Measurements from ENCODE around the gene MRPL53.

The MRPL53 gene

DNA sequence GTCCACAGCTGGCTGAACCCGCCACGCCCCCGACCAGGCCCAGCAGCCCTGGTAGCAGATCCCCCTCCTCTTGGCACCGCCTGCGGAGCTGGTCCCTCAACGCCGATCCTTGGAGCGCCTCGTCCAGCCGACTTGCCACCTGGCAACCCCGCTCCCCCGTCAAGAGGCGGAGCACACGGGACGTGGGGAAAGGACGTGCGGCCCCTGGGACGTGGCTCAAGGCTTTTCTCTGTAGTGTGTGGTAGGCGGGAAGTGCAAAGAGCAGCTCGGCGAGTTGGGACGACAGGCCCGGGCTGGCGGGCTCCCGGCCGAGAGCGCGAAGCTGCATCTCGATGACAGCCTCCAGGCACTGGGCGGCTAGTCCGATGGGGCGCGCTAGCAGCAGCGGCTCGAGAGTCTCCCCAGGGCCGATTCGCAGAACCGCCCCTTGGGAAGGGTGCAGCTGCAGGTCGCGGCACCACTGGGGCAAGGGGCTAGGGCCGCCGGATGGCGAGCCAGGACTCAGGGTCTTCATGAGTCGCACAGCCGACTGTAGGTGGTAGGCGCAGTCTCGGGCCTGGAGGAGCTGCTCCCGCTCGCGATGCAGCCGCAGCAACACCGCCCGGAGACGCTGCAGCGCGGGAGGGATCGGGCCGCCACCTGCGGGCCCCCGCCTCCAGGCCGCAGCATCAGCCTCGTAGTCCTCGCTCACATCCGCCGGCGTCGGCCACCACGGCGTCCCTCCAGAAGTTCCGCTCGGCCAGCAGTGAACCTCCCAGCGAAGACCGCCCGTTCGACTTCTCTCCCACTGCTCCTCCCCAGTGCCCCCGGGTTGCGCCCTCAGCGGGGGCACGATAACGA lies 9.7 kb upstream of the MRPL53 start (continued):
- TF ChIP-seq, protein P1, sequence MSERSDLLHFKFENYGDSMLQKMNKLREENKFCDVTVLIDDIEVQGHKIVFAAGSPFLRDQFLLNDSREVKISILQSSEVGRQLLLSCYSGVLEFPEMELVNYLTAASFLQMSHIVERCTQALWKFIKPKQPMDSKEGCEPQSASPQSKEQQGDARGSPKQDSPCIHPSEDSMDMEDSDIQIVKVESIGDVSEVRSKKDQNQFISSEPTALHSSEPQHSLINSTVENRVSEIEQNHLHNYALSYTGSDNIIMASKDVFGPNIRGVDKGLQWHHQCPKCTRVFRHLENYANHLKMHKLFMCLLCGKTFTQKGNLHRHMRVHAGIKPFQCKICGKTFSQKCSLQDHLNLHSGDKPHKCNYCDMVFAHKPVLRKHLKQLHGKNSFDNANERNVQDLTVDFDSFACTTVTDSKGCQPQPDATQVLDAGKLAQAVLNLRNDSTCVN (tag by site-specific recombination; optimal IDR thresholded peaks at IDR 0.05) = peak; percentile 84
- TF ChIP-seq KLF9 (tag by site-specific recombination; IDR thresholded peaks at IDR 0.05; ENCODE audit: low read depth) (0 out of 2 replicates have a peak, but pooled peaks have one; percentile 12), ZFP37 (tag by site-specific recombination; IDR thresholded peaks at IDR 0.05) (peak; percentile 71), ZNF768 (tag by site-specific recombination; IDR thresholded peaks at IDR 0.05) (no peak), ZNF202 (tag by site-specific recombination; IDR thresholded peaks at IDR 0.05; ENCODE audit: borderline replicate concordance) (no peak), ZNF302 (tag by site-specific recombination; IDR thresholded peaks at IDR 0.05; ENCODE audit: low read depth) (no peak), OVOL3 (tag by site-specific recombination; IDR thresholded peaks at IDR 0.05) (no peak), ZNF184 (tag by site-specific recombination; IDR thresholded peaks at IDR 0.05) (no peak), ZIC2 (tag by site-specific recombination; IDR thresholded peaks at IDR 0.05) (peak; percentile 82), ZNF394 (tag by site-specific recombination; IDR thresholded peaks at IDR 0.05; ENCODE audit: borderline replicate concordance) (no peak), ZBTB48 (tag by site-specific recombination; IDR thresholded peaks at IDR 0.05) (peak; percentile 25; the same call in 1 of the 2 replicates), GLIS2 (tag by site-specific recombination; IDR thresholded peaks at IDR 0.05) (peak; percentile 85), ZNF830 (tag by site-specific recombination; IDR thresholded peaks at IDR 0.05; ENCODE audit: low read depth) (no peak), ZNF76 (tag by site-specific recombination; IDR thresholded peaks at IDR 0.05; ENCODE audit: borderline replicate concordance, low read depth) (no peak)
- TF ChIP-seq, protein P2, sequence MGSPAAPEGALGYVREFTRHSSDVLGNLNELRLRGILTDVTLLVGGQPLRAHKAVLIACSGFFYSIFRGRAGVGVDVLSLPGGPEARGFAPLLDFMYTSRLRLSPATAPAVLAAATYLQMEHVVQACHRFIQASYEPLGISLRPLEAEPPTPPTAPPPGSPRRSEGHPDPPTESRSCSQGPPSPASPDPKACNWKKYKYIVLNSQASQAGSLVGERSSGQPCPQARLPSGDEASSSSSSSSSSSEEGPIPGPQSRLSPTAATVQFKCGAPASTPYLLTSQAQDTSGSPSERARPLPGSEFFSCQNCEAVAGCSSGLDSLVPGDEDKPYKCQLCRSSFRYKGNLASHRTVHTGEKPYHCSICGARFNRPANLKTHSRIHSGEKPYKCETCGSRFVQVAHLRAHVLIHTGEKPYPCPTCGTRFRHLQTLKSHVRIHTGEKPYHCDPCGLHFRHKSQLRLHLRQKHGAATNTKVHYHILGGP (tag by site-specific recombination; IDR thresholded peaks at IDR 0.05) = no peak
- TF ChIP-seq, protein P3, sequence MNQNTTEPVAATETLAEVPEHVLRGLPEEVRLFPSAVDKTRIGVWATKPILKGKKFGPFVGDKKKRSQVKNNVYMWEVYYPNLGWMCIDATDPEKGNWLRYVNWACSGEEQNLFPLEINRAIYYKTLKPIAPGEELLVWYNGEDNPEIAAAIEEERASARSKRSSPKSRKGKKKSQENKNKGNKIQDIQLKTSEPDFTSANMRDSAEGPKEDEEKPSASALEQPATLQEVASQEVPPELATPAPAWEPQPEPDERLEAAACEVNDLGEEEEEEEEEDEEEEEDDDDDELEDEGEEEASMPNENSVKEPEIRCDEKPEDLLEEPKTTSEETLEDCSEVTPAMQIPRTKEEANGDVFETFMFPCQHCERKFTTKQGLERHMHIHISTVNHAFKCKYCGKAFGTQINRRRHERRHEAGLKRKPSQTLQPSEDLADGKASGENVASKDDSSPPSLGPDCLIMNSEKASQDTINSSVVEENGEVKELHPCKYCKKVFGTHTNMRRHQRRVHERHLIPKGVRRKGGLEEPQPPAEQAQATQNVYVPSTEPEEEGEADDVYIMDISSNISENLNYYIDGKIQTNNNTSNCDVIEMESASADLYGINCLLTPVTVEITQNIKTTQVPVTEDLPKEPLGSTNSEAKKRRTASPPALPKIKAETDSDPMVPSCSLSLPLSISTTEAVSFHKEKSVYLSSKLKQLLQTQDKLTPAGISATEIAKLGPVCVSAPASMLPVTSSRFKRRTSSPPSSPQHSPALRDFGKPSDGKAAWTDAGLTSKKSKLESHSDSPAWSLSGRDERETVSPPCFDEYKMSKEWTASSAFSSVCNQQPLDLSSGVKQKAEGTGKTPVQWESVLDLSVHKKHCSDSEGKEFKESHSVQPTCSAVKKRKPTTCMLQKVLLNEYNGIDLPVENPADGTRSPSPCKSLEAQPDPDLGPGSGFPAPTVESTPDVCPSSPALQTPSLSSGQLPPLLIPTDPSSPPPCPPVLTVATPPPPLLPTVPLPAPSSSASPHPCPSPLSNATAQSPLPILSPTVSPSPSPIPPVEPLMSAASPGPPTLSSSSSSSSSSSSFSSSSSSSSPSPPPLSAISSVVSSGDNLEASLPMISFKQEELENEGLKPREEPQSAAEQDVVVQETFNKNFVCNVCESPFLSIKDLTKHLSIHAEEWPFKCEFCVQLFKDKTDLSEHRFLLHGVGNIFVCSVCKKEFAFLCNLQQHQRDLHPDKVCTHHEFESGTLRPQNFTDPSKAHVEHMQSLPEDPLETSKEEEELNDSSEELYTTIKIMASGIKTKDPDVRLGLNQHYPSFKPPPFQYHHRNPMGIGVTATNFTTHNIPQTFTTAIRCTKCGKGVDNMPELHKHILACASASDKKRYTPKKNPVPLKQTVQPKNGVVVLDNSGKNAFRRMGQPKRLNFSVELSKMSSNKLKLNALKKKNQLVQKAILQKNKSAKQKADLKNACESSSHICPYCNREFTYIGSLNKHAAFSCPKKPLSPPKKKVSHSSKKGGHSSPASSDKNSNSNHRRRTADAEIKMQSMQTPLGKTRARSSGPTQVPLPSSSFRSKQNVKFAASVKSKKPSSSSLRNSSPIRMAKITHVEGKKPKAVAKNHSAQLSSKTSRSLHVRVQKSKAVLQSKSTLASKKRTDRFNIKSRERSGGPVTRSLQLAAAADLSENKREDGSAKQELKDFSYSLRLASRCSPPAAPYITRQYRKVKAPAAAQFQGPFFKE (tag by site-specific recombination; IDR thresholded peaks at IDR 0.05; ENCODE audit: borderline replicate concordance) = peak; percentile 83; the same call in 1 of the 2 replicates
- TF ChIP-seq, protein P4, sequence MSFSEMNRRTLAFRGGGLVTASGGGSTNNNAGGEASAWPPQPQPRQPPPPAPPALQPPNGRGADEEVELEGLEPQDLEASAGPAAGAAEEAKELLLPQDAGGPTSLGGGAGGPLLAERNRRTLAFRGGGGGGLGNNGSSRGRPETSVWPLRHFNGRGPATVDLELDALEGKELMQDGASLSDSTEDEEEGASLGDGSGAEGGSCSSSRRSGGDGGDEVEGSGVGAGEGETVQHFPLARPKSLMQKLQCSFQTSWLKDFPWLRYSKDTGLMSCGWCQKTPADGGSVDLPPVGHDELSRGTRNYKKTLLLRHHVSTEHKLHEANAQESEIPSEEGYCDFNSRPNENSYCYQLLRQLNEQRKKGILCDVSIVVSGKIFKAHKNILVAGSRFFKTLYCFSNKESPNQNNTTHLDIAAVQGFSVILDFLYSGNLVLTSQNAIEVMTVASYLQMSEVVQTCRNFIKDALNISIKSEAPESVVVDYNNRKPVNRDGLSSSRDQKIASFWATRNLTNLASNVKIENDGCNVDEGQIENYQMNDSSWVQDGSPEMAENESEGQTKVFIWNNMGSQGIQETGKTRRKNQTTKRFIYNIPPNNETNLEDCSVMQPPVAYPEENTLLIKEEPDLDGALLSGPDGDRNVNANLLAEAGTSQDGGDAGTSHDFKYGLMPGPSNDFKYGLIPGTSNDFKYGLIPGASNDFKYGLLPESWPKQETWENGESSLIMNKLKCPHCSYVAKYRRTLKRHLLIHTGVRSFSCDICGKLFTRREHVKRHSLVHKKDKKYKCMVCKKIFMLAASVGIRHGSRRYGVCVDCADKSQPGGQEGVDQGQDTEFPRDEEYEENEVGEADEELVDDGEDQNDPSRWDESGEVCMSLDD (tag by site-specific recombination; IDR thresholded peaks at IDR 0.05) = no peak; the same call in 1 of the 2 replicates
- TF ChIP-seq, protein P5, sequence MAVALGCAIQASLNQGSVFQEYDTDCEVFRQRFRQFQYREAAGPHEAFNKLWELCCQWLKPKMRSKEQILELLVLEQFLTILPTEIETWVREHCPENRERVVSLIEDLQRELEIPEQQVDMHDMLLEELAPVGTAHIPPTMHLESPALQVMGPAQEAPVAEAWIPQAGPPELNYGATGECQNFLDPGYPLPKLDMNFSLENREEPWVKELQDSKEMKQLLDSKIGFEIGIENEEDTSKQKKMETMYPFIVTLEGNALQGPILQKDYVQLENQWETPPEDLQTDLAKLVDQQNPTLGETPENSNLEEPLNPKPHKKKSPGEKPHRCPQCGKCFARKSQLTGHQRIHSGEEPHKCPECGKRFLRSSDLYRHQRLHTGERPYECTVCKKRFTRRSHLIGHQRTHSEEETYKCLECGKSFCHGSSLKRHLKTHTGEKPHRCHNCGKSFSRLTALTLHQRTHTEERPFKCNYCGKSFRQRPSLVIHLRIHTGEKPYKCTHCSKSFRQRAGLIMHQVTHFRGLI (tag by site-specific recombination; IDR thresholded peaks at IDR 0.05) = no peak
- TF ChIP-seq, protein P6, sequence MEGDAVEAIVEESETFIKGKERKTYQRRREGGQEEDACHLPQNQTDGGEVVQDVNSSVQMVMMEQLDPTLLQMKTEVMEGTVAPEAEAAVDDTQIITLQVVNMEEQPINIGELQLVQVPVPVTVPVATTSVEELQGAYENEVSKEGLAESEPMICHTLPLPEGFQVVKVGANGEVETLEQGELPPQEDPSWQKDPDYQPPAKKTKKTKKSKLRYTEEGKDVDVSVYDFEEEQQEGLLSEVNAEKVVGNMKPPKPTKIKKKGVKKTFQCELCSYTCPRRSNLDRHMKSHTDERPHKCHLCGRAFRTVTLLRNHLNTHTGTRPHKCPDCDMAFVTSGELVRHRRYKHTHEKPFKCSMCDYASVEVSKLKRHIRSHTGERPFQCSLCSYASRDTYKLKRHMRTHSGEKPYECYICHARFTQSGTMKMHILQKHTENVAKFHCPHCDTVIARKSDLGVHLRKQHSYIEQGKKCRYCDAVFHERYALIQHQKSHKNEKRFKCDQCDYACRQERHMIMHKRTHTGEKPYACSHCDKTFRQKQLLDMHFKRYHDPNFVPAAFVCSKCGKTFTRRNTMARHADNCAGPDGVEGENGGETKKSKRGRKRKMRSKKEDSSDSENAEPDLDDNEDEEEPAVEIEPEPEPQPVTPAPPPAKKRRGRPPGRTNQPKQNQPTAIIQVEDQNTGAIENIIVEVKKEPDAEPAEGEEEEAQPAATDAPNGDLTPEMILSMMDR (tag by site-specific recombination; IDR thresholded peaks at IDR 0.05) = peak; percentile 61
- TF ChIP-seq, protein P7, sequence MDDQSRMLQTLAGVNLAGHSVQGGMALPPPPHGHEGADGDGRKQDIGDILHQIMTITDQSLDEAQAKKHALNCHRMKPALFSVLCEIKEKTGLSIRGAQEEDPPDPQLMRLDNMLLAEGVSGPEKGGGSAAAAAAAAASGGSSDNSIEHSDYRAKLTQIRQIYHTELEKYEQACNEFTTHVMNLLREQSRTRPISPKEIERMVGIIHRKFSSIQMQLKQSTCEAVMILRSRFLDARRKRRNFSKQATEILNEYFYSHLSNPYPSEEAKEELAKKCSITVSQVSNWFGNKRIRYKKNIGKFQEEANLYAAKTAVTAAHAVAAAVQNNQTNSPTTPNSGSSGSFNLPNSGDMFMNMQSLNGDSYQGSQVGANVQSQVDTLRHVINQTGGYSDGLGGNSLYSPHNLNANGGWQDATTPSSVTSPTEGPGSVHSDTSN (CRISPR knock-in tag; IDR thresholded peaks at IDR 0.05) = peak; percentile 78

Measured in HEK293 (cell line).